H9 (cell line): Measurements from ENCODE around the gene GMCL1. TPM values are rescaled to one million over a fixed set of nuclear protein-coding genes. Genes with fewer than 3 reads are reported as not detected.
A peak's percentile ranks its signal among the peaks of the same experiment; 100 is the strongest.

Experiments
- DNase-seq: peaks from one replicate; pipeline ENCODE4 v3.0.0-alpha.2; 2017
- H2AFZ ChIP-seq: one replicate; pipeline ENCODE4 v1.6.1; 2013; ENCODE audit warnings: mild to moderate bottlenecking, low read length, control low read depth, moderate library complexity
- H2AK5ac ChIP-seq: 2 replicates; pipeline ENCODE4 v1.6.1; 2013; ENCODE audit warnings: low read length, control low read depth, mixed read lengths; ENCODE audit not compliant: insufficient read length
- H2BK120ac ChIP-seq: one replicate; pipeline ENCODE4 v1.6.1; 2013; ENCODE audit warnings: low read depth, mild to moderate bottlenecking, low read length, control low read depth, inconsistent platforms; ENCODE audit not compliant: poor library complexity, severe bottlenecking
- H2BK12ac ChIP-seq: 2 replicates; pipeline ENCODE4 v1.6.1; 2013; ENCODE audit warnings: low read length, control low read depth, mixed read lengths, low read depth; ENCODE audit not compliant: insufficient read length
- H2BK15ac ChIP-seq: 2 replicates; pipeline ENCODE4 v1.6.1; 2013; ENCODE audit warnings: low read depth, low read length, control low read depth
- H2BK20ac ChIP-seq: one replicate; pipeline ENCODE4 v1.6.1; 2013; ENCODE audit warnings: low read depth, mild to moderate bottlenecking, low read length, control low read depth, inconsistent platforms; ENCODE audit not compliant: poor library complexity, severe bottlenecking
- H2BK5ac ChIP-seq: 2 replicates; pipeline ENCODE4 v1.6.1; 2013; ENCODE audit warnings: low read length, control low read depth, mixed read lengths; ENCODE audit not compliant: insufficient read length
- H3K14ac ChIP-seq: 2 replicates; pipeline ENCODE4 v1.6.1; 2013; ENCODE audit warnings: low read length, control low read depth; ENCODE audit not compliant: insufficient read depth
- H3K18ac ChIP-seq: 2 replicates; pipeline ENCODE4 v1.6.1; 2013; ENCODE audit warnings: low read depth, mild to moderate bottlenecking, mixed read lengths, low read length, control low read depth; ENCODE audit not compliant: insufficient read length
- H3K23ac ChIP-seq: 2 replicates; pipeline ENCODE4 v1.6.1; 2013; ENCODE audit warnings: low read length, control low read depth, mixed read lengths, low read depth; ENCODE audit not compliant: insufficient read length
- H3K23me2 ChIP-seq: 2 replicates; pipeline ENCODE4 v1.6.1; 2013; ENCODE audit warnings: low read depth, mild to moderate bottlenecking, mixed read lengths, low read length, control low read depth; ENCODE audit not compliant: insufficient read length, poor library complexity, severe bottlenecking
- H3K27ac ChIP-seq: 2 replicates; pipeline ENCODE4 v1.5.1; 2013; ENCODE audit warnings: low read length, control low read depth, mixed read lengths, low read depth; ENCODE audit not compliant: insufficient read length
- H3K27me3 ChIP-seq: 2 replicates; pipeline ENCODE4 v1.6.1; 2013; ENCODE audit warnings: low read length, control low read depth, inconsistent platforms; ENCODE audit not compliant: insufficient read depth
- H3K4ac ChIP-seq: 2 replicates; pipeline ENCODE4 v1.6.1; 2013; ENCODE audit warnings: low read depth, mild to moderate bottlenecking, control low read depth, inconsistent platforms, low read length, moderate library complexity
- H3K4me1 ChIP-seq: 2 replicates; pipeline ENCODE4 v1.6.1; 2013; ENCODE audit warnings: low read length, control low read depth, inconsistent platforms; ENCODE audit not compliant: insufficient read depth
- H3K4me2 ChIP-seq: 2 replicates; pipeline ENCODE4 v1.6.1; 2013; ENCODE audit warnings: low read length, control low read depth, mixed read lengths; ENCODE audit not compliant: insufficient read length, insufficient read depth
- H3K56ac ChIP-seq: 2 replicates; pipeline ENCODE4 v1.6.1; 2013; ENCODE audit warnings: low read depth, mild to moderate bottlenecking, mixed read lengths, low read length, control low read depth; ENCODE audit not compliant: insufficient read length
- H3K79me1 ChIP-seq: 2 replicates; pipeline ENCODE4 v1.6.1; 2013; ENCODE audit warnings: low read depth, mild to moderate bottlenecking, moderate library complexity, low read length, control low read depth, inconsistent platforms; ENCODE audit not compliant: insufficient read depth, poor library complexity, severe bottlenecking
- H3K79me2 ChIP-seq: 2 replicates; pipeline ENCODE4 v1.6.1; 2013; ENCODE audit warnings: low read length, control low read depth, inconsistent platforms; ENCODE audit not compliant: insufficient read depth
- H3K9ac ChIP-seq: 2 replicates; pipeline ENCODE4 v1.6.1; 2013; ENCODE audit warnings: low read length, control low read depth, mixed read lengths; ENCODE audit not compliant: insufficient read length; ENCODE audit errors: extremely low read depth
- H3K9me3 ChIP-seq: one replicate; pipeline ENCODE4 v1.6.1; 2013; ENCODE audit warnings: low read depth, low read length, inconsistent platforms; ENCODE audit not compliant: control insufficient read depth
- H3T11ph ChIP-seq: one replicate; pipeline ENCODE4 v1.6.1; 2013; ENCODE audit warnings: mild to moderate bottlenecking, low read length, control low read depth, inconsistent platforms
- H4K20me1 ChIP-seq: one replicate; pipeline ENCODE4 v1.6.1; 2013; ENCODE audit not compliant: control insufficient read depth, insufficient read length, insufficient read depth
- H4K5ac ChIP-seq: 2 replicates; pipeline ENCODE4 v1.6.1; 2013; ENCODE audit warnings: low read depth, mild to moderate bottlenecking, mixed read lengths, low read length, control low read depth; ENCODE audit not compliant: insufficient read length
- H4K8ac ChIP-seq: replicated peaks from 2 replicates; pipeline ENCODE4 v1.6.1; 2013; ENCODE audit warnings: low read length, control low read depth, mixed read lengths, low read depth; ENCODE audit not compliant: insufficient read length
- H4K91ac ChIP-seq: 2 replicates; pipeline ENCODE4 v1.6.1; 2013; ENCODE audit warnings: low read depth, mild to moderate bottlenecking, moderate library complexity, mixed read lengths, low read length, control low read depth; ENCODE audit not compliant: insufficient read length
- H3K27ac Mint-ChIP-seq, 3 experiments: 2 replicates in 2 of 3; 3 replicates in 1 of 3; pipeline ENCODE4 v1.8.0; 2020 to 2021; ENCODE audit warnings: mixed read lengths in 3 of 3, mild to moderate bottlenecking in 1 of 3, moderate library complexity in 1 of 3
- H3K27me3 Mint-ChIP-seq: 2 replicates; pipeline ENCODE4 v1.8.0; 2021; ENCODE audit warnings: low read depth, mild to moderate bottlenecking, moderate library complexity, mixed read lengths
- H3K36me3 Mint-ChIP-seq, 3 experiments: 2 replicates in 2 of 3; 3 replicates in 1 of 3; pipeline ENCODE4 v1.8.0; 2020 to 2021; ENCODE audit warnings: low read depth in 3 of 3, mixed read lengths in 3 of 3; ENCODE audit not compliant: insufficient read depth in 1 of 3
- H3K4me1 Mint-ChIP-seq, 2 experiments: 2 replicates each; pipeline ENCODE4 v1.8.0; 2020; ENCODE audit warnings: mixed read lengths in 2 of 2
- H3K4me3 Mint-ChIP-seq, 2 experiments: 2 replicates in 1 of 2; 3 replicates in 1 of 2; pipeline ENCODE4 v1.8.0; 2020 to 2021; ENCODE audit warnings: mild to moderate bottlenecking in 2 of 2, mixed read lengths in 2 of 2, moderate library complexity in 1 of 2
- H3K9me3 Mint-ChIP-seq, 2 experiments: 2 replicates in 1 of 2; 3 replicates in 1 of 2; pipeline ENCODE4 v1.8.0; 2020; ENCODE audit warnings: mild to moderate bottlenecking in 2 of 2, mixed read lengths in 2 of 2, moderate library complexity in 1 of 2
- CTCF ChIP-seq: fragments of 200-600 bp; sonication (generic); conservative IDR thresholded peaks from 3 replicates; pipeline ENCODE4 v1.8.0; 2021; ENCODE audit warnings: antibody characterized with exemption, mild to moderate bottlenecking
- WGBS: extraction: QIAGEN DNeasy Blood & Tissue Kit; methylation state at CpG from one replicate; pipeline ENCODE4 v1.1.7; 2013; ENCODE audit warnings: missing lambda C conversion rate, low lambda C conversion rate, mixed read lengths; ENCODE audit not compliant: insufficient read length; ENCODE audit errors: extremely low coverage; 5-methylcytosine and 5-hydroxymethylcytosine counted together
- total RNA-seq: library from RNA; stranded (reverse); gene quantifications from 2 replicates; pipeline ENCODE4 v1.2.1, GENCODE V29; 2021

Gene GMCL1
- total RNA-seq, 1 experiment from 2014 or later: 18.6 TPM

- H2BK5ac ChIP-seq: no peak overlapping the region
- Mint-ChIP-seq H3K4me3 (no peak overlapping the region; a peak in 1 of 5 replicates), H3K27ac (peak overlapping the region; percentile 8 to 62 (median 53); a peak in 5 of 7 replicates), H3K27me3 (no peaks in the 10 kb centered on the region), H3K9me3 (no peaks in the 10 kb centered on the region), H3K36me3 (no peaks in the 10 kb centered on the region), H3K4me1 (peaks cover 15 to 26% of the 10 kb centered on the region in 2 experiments)
- H2AK5ac ChIP-seq: no peak overlapping the region
- H4K91ac ChIP-seq: no peak overlapping the region
- H4K20me1 ChIP-seq: no peaks in the 10 kb centered on the region
- H3K23ac ChIP-seq: no peak overlapping the region
- H2BK15ac ChIP-seq: no peak overlapping the region
- DNase-seq: peak; percentile 43
- H3K4me1 ChIP-seq: peaks cover 3% of the 10 kb centered on the region; the same call in 1 of the 2 replicates
- H2BK12ac ChIP-seq: no peak overlapping the region
- no peaks in the 10 kb centered on the region for H3K23me2 ChIP-seq
- TF ChIP-seq CTCF: no peak
- H3K27ac ChIP-seq: no peak overlapping the region
- H3K9ac ChIP-seq: no peak overlapping the region
- H2BK120ac ChIP-seq: peak overlapping the region; percentile 26
- no peak overlapping the region for H3T11ph ChIP-seq
- no peaks in the 10 kb centered on the region for H3K79me1 ChIP-seq
- no peaks in the 10 kb centered on the region for H3K27me3 ChIP-seq
- H3K4ac ChIP-seq: no peak overlapping the region; the same call in 1 of the 2 replicates
- H4K8ac ChIP-seq: no peak overlapping the region
- no peak overlapping the region for H3K14ac ChIP-seq
- H2AFZ ChIP-seq: no peak overlapping the region
- H3K18ac ChIP-seq: no peak overlapping the region
- H3K56ac ChIP-seq: no peak overlapping the region
- H3K4me2 ChIP-seq: no peak overlapping the region
- no peaks in the 10 kb centered on the region for H3K9me3 ChIP-seq
- no peak overlapping the region for H4K5ac ChIP-seq
- no peaks in the 10 kb centered on the region for H3K79me2 ChIP-seq
- no peak overlapping the region for H2BK20ac ChIP-seq
- no CpG with 5 or more reads among the region's 7 CpGs for WGBS
Measured at GRCh38 chr2:69789175-69789721, 40.2 kb upstream of the GMCL1 start.
